HG02885 (cell line): ENCODE results near the gene UBE2V1.

Source experiments
- ATAC-seq: cut with Tn5 transposase; IDR thresholded peaks from one replicate; pipeline ENCODE4 v1.9.1; 2021; ENCODE audit warnings: mild to moderate bottlenecking; ENCODE audit not compliant: unreplicated experiment, poor library complexity

Gene UBE2V1

GRCh38 chr20:50052550-50053361 lies 60.2 kb downstream of the UBE2V1 start:
- ATAC-seq = no peak

DNA sequence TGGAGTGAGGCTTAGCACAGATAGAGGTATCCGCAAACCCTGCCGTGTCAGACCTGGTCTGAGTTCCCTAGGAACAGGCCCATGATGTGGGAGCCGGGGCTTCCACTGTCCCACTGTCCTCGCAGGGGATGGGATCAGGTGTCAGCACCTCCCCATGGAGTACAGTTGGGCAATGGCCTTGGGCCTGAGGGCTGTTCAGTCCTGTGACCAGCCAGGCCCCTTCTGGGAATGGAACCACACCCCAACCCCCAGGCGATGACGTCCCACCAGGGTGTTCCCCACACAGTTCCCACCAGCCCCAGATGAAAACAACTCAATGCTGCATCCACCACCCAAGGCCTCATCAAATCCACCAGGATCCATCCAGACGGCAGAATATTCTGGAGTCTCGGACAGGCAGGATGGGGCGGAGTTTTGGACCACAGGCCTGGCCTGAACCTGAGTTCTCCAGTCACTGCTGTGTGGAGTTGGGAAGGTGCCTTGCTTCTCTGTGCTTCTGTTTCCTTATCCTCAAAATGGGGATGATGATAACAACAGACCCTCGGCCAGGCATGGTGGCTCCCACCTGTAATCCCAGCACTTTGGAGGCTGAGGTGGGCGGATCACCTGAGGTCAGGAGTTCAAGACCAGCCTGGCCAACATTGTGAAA lies 62.2 kb downstream of the UBE2V1 start:
- ATAC-seq = no peak

GRCh38 chr20:50050214-50050613 lies 62.7 kb downstream of the UBE2V1 start:
- no peak for ATAC-seq

DNA sequence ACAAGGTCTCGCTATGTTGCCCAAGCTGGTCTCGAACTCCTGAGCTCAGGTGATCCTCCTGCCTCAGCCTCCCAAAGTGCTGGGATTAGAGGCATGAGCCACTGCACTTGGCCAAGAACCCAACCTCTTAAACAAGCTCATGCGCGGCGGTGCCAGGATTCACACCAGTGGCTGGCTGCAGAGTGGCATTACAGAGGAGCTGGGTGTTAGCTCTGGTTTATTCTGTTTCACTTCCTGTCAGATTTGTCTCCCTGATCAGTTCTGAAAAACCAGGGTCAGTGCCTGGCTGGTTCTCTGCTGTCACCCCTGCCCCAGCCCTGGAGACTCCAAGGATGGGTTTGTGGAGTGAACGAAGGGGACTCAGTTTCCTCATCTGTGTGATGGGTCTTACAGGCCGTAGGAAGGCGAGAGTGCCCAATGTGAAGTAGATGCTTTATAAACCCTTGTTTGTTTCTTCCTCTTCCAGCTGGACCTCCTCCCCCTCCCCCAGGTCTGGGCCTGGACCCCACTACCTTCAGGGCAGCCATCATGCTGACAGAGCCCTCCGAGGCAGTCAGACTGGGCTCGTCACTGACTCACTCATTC lies 63.4 kb downstream of the UBE2V1 start:
- no peak for ATAC-seq

DNA sequence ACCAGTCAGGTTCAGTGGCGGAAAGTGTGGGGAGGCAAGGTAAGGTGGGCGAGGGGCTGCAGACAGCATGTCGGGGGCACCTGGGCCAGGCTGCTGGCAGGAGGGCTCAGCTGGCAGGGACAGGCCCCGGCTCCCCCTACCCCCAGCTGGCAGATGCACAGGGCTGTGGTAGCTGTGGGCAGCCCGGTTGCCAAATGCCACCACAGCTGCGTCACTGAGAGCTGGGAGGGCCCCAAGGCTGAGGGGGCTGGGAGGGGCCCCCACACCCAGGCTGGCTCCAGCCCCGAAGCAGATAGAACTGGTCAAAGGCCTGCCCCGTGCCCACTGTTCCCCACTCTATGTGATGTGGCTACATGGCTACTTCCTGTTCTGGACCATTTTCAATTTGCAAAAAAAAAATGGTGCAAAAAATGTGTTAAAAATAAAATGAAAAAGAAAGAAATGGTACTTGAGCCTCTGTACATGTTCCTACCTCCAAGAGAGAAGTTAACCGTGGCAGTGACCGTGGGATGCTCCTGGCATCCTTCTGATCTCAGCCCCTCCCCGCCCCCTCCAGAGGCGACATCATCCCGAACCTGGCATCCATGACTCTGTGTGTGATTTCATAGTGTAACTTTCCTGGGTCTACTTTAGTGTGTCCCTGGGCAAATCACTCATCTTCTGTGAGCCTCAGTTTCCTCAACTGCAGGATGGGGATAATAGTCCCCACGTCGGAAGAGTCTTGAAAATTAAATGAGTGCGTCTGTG lies 64.4 kb downstream of the UBE2V1 start:
- ATAC-seq = no peak

- no peak for ATAC-seq
These were observed 68.5 kb downstream of the UBE2V1 start for GRCh38 chr20:50044353-50044960.

DNA sequence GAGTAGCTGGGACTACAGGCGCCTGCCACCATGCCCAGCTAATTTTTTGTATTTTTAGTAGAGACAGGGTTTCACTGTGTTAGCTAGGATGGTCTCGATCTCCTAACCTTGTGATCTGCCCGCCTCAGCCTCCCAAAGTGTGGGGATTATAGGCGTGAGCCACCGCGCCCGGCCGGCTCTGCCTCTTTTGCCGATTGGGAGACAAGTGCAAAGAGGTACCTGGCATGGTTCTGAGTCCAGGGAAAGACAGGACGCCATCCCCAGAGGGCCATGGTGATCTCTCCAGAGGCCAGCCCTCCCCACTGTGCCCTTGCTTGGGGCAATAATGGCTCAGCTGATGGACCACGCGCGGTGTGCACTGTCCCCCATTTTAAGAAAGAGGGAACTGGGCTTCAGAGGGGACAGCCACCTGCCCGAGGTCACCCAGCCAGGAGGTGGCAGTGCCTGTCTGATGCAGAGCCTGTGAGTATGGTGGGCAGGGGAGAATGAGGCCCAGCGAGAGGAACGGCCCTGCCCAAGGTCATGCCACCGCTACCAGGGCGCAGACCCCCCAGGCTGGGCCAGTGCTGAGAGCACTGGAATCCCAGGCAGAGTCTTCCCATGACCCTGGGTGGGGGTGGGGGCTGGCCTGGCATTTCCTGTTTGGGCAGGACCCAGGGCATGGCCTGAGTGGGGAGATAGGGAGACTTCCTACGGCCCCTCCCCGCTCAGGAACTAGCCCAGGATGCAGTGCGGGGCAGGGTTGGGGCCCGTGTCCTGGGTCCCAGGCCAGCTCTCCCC lies 69.2 kb downstream of the UBE2V1 start:
- no peak for ATAC-seq

DNA sequence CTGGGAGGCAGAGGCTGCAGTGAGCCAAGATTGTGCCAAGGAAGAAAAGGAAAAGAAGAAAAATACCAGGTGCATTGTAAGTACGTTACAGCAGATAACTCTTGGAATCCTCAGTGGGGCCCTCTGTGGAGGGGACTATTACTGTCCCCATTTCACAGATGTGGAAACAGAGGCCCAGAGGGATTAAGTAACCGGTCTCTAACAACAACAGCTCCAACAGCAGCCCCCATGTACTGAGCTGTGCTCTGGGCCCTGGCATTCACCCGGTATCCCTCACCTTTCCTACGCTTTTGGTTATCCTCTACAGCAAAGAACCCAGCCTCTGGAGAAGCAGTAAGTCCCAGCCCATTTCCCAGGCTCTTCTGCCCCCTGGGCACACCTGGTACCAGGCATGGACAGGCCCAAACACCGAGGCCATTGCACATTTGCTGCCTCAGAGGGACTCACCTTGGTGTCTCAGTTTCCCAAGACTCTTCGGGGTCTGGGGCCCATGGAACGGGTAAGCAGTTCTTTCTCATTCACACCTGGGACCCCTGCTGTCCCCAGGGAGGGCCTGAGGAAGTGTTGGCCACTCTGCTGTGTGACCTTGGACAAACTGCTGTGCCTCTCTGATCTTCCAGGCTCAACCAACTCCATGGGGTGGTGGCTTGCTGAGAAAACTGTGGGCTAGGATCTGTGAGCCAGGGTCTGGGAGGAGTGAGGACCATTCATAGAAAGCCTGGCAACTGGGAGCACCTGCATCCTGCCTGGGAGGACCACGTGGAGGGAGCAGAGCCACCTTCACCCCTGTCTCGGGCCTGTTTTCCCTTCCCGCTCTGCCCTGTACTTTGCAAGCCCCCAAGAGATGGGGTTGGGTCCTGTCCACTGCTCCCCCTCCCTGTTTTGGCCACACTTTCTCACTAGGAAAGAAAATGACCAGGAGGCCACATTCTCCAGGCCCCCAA lies 70.3 kb downstream of the UBE2V1 start:
- no peak for ATAC-seq

- ATAC-seq = no peak
These were observed 71.6 kb downstream of the UBE2V1 start for GRCh38 chr20:50041246-50041873.

DNA sequence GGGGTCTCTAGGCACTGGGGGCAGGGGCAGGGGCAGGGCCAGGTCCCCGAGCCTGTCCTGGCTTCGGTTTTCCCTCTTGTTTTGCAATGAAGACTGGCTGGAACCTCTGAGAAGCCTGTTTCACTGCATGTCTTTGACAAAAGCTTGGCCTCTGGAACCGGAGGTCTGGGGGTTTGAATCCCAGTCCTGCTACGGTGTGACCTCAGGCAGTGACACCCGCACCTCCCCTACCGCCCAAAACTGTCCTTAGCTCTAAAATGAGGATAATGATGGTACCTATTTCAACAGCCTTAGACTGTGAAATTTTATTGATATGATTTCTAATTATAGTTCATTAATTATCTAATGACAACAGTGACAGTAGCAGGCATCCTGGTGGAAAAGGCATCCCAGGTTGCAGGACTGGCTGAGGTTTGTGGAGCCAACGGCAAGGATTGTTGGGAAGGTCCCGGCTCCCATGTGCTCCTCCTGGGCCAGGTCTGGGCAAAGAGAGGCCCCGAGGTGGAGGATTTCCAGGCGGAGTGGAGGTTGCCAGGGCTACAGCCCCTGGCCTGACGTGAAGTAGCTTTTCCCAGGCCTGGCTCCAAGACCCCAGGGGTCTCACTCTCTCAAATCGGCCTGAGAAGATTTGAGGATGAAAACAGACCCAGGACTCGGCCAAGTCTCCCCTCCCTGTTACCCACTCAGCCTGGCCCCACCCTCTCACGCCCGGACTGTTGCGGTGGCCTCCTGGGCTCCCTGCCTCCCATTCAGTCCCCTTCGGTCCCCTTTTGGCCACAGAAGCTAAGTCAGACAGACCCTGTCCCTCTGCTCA lies 72.3 kb downstream of the UBE2V1 start:
- ATAC-seq = no peak

DNA sequence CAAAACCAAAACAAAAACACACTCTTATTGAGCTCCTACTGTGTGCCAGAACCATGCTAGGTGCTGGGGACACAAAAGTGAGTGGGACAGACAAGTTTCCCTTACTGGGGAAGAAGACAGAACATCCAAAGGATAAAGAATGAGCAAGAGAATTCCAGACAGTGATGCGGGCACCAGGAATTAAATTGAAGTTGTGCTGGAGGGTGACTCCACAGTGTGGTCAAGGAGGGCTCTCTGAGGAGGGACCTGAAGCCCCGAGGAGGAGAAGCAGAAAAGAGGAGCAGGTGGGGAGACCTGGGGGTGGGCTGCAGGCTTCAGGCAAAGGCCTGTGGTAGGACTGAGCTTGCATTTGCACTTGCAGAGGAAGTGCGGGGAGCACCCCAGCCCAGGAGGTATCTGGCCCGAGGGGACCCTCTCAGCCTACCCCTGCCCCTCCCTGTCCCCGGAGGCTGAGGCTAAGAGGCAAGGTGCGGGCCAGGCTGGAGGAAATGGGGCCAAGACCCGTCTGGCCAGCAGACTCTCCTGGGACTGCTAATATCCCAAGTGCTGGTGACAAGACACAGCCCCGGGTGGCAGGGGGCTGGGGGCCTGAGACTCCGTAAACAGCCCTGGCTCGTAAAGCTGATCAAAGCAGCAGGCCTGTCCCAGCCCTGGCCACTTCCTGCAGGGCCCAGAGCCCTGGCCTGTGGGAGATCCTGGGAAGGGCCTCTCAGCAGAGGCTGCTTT lies 73.1 kb downstream of the UBE2V1 start:
- no peak for ATAC-seq

DNA sequence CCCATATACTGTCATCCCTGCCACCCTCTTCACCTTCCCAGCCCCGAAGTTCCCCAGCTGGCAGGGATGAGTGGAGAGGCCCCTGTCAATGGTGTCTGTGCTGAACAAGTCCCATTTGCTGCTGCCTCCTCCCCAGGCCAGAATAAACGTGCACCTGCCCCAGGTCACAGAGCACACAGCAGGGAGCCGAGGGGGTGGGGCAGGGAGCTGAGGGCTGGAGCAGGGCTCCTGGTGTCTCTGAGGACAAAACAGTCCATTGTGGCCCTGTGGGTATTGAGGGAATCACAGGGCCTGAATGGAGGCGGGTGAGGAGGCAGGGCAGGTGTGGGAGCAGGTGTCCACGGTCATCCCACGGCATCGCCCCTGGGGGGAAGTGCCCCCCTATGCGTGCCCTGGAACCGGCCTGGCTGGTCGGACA lies 74.4 kb downstream of the UBE2V1 start:
- ATAC-seq = no peak

GRCh38 chr20:50038169-50038568 lies 74.8 kb downstream of the UBE2V1 start:
- ATAC-seq = no peak

DNA sequence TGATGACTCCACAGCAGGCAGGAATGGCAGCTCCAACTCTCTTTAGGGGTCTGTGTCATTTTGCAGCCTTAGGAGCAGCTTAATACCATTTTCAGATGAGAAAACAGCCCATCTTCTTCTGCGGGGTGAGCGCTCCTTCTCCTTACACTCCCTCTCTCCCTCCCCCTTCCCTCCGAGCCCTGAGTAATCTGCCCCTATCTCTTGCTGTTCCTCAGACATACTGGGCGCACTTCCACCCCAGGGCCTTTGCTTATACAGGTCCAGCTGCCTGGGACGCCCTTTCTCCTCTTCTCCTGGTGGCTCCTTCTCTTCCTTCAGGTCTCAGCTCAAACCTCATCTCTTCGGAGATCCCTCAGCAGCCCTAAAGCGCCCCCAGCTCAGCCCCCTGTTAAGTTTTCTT lies 75.4 kb downstream of the UBE2V1 start:
- ATAC-seq = no peak

DNA sequence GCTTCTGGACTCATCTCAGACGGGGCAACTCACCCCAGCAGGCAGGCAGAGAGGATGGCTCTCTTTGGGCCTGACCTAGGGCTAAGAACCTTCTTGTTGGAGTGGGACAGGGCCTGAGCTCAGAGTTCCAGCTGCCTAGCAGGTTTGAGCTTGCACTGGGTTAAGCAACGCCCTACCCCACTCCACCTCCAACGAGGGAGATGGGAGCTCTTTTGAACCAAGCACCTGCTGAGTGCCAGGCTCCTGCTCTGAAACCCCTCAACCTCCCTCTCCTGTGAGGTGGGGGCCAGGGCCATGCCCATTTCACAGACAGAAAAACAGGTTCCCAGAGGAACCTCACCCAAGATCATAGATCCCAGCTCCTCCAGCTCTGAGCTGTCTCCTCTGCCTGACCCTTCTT lies 75.8 kb downstream of the UBE2V1 start:
- ATAC-seq = no peak

DNA sequence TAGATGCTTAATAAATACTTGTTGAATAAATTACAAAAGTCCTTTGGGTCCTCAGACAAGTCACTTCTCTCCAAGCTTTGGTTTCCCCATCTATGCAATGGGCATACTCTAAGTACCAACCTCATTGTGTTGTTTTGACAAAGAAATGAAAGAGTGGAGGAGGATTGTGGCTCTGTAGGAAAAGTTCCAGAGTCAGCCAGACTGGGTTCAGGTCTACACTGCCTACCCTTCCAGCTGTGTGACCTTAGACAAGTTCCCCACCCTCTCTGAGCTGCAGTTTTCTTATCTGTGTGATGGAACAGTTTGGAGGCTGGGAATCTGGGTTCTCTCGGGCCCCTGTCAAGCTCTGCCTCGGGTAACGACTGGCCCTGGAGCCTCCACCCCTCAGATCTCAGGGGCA lies 76.2 kb downstream of the UBE2V1 start:
- no peak for ATAC-seq
